Cardiac fibroblast (primary cell): ENCODE results near the gene OR7D2.

ENCODE experiments used
- DNase-seq, 2 donors: peaks; one replicate each; pipeline versions ENCODE4 v3.0.0 to v3.0.0-alpha.2; 2010; ENCODE audit warnings: low read depth in 2 of 2
- H3K4me3 ChIP-seq, 2 donors: replicated peaks in 1 of 2; 1 replicate in 1 of 2; 2 replicates in 1 of 2; pipeline ENCODE4 v1.5.1; 2011; ENCODE audit warnings: low read depth in 2 of 2, low read length in 2 of 2, mild to moderate bottlenecking in 2 of 2, moderate library complexity in 1 of 2
- TF ChIP-seq, protein P1 (sequence below): IDR thresholded peaks from one replicate; pipeline ENCODE4 v1.5.1; 2011; ENCODE audit warnings: low read depth, mild to moderate bottlenecking, low read length, inconsistent platforms

OR7D2 gene

GRCh38 chr19:9146882-9147281 lies 31.9 kb upstream of the OR7D2 start:
- H3K4me3 ChIP-seq, result no peak overlapping the region
- TF ChIP-seq, protein P1, sequence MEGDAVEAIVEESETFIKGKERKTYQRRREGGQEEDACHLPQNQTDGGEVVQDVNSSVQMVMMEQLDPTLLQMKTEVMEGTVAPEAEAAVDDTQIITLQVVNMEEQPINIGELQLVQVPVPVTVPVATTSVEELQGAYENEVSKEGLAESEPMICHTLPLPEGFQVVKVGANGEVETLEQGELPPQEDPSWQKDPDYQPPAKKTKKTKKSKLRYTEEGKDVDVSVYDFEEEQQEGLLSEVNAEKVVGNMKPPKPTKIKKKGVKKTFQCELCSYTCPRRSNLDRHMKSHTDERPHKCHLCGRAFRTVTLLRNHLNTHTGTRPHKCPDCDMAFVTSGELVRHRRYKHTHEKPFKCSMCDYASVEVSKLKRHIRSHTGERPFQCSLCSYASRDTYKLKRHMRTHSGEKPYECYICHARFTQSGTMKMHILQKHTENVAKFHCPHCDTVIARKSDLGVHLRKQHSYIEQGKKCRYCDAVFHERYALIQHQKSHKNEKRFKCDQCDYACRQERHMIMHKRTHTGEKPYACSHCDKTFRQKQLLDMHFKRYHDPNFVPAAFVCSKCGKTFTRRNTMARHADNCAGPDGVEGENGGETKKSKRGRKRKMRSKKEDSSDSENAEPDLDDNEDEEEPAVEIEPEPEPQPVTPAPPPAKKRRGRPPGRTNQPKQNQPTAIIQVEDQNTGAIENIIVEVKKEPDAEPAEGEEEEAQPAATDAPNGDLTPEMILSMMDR, result no peak
- no peak for DNase-seq

- H3K4me3 ChIP-seq, result no peak overlapping the region
- DNase-seq, result no peak
- TF ChIP-seq, protein P1, result no peak
These were observed 30.1 kb upstream of the OR7D2 start for GRCh38 chr19:9148697-9149096.

- TF ChIP-seq, protein P1, result no peak
These were observed 28.8 kb upstream of the OR7D2 start for GRCh38 chr19:9149997-9150396.

GRCh38 chr19:9150650-9151049 lies 28.1 kb upstream of the OR7D2 start:
- TF ChIP-seq, protein P1, result no peak
- H3K4me3 ChIP-seq, result no peak overlapping the region
- DNase-seq, result no peak

More at GRCh38 chr19:9149997-9150396, 28.8 kb upstream of the OR7D2 start:
- H3K4me3 ChIP-seq, result no peak overlapping the region
- DNase-seq, result no peak

DNA sequence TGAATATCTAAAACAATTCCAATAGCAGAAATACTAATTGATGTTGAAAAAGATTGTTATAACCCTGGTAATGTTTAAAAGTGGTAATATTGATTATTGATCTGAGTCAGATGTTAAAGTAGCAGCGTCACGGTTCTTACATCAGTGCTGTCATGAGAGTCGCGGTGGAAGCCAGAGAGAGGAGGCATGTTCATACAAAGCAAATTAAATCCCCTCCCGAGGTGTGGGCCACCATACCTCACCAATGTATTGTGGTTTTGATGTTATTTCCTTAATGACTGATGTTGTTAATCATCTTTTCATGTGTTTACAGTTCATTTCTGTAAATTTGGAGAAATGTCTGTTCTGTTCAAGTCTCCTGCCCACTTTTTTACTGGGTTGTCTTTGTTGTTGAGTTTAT lies 27.4 kb upstream of the OR7D2 start:
- TF ChIP-seq, protein P1, result no peak
- no peak overlapping the region for H3K4me3 ChIP-seq
- no peak for DNase-seq

- H3K4me3 ChIP-seq, result no peak overlapping the region
- TF ChIP-seq, protein P1, result no peak
- no peak for DNase-seq
These were observed 23.2 kb upstream of the OR7D2 start for GRCh38 chr19:9155591-9155990.

DNA sequence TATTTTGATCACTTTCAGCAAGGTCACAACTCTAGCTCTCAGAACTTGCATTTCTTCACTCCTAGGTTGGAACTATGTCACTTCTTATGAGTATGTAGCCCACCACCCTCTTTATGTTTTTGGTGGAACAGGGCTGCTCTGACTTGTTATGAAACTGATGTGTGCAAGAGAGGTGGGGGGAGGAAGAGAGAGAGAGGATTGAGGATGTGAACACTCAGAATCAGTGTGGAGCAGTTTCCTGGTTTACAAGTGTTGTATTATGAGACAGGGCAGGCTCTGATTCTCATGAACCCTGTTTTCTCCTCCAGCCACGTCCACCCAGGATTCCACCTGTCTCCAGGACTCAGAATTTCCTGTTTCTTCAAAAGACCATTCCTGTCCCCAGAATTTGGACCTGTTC lies 22.5 kb upstream of the OR7D2 start:
- TF ChIP-seq, protein P1, result no peak
- no peak for DNase-seq
- H3K4me3 ChIP-seq, result no peak overlapping the region
